ENCODE data around the gene PRPS1L1. TPM values are rescaled to one million over a fixed set of nuclear protein-coding genes. Genes with fewer than 3 reads are reported as not detected.

PRPS1L1 gene
- not detected for total RNA-seq (ENCODE audit: unreplicated experiment)
- long read RNA-seq: 0 reads

GRCh38 chr7:18027628-18028027 lies at the start of gene PRPS1L1:
Gene PRPS1L1 (minus strand): TSS chr7:18027846.
- Mint-ChIP-seq H3K9me3 (ENCODE audit: unreplicated experiment) (no peaks in the 10 kb centered on the region), H3K36me3 (ENCODE audit: unreplicated experiment) (no peaks in the 10 kb centered on the region), H3K27me3 (ENCODE audit: unreplicated experiment) (no peaks in the 10 kb centered on the region), H3K4me3 (ENCODE audit: unreplicated experiment) (no peak within 1 kb of the TSS), H3K27ac (ENCODE audit: unreplicated experiment) (no peak within 1 kb of the TSS), H3K4me1 (ENCODE audit: low read depth, unreplicated experiment) (no peaks in the 10 kb centered on the region)
- TF ChIP-seq CTCF (IDR thresholded peaks at IDR 0.05; ENCODE audit: partially characterized antibody, unreplicated experiment): no peak
- no peak for DNase-seq

- peaks cover 1% of the 10 kb centered on the region for H3K36me3 Mint-ChIP-seq (ENCODE audit: unreplicated experiment)
- peaks cover under 1% of the 10 kb centered on the region for H3K9me3 Mint-ChIP-seq (ENCODE audit: unreplicated experiment)
- no peak for DNase-seq
- H3K27me3 Mint-ChIP-seq (ENCODE audit: unreplicated experiment): no peaks in the 10 kb centered on the region
- H3K27ac Mint-ChIP-seq (ENCODE audit: unreplicated experiment): no peak overlapping the region
- no peak for TF ChIP-seq CTCF (IDR thresholded peaks at IDR 0.05; ENCODE audit: partially characterized antibody, unreplicated experiment)
- no peak overlapping the region for H3K4me3 Mint-ChIP-seq (ENCODE audit: unreplicated experiment)
- no peaks in the 10 kb centered on the region for H3K4me1 Mint-ChIP-seq (ENCODE audit: low read depth, unreplicated experiment)
Measured at GRCh38 chr7:18076461-18076860, 48.8 kb upstream of the PRPS1L1 start.

GRCh38 chr7:18068745-18069144 lies 41.1 kb upstream of the PRPS1L1 start:
- no peaks in the 10 kb centered on the region for H3K36me3 Mint-ChIP-seq (ENCODE audit: unreplicated experiment)
- no peaks in the 10 kb centered on the region for H3K9me3 Mint-ChIP-seq (ENCODE audit: unreplicated experiment)
- H3K4me1 Mint-ChIP-seq (ENCODE audit: low read depth, unreplicated experiment): no peaks in the 10 kb centered on the region
- DNase-seq: no peak
- H3K4me3 Mint-ChIP-seq (ENCODE audit: unreplicated experiment): no peak overlapping the region
- H3K27me3 Mint-ChIP-seq (ENCODE audit: unreplicated experiment): no peaks in the 10 kb centered on the region
- TF ChIP-seq CTCF (IDR thresholded peaks at IDR 0.05; ENCODE audit: partially characterized antibody, unreplicated experiment): no peak
- no peak overlapping the region for H3K27ac Mint-ChIP-seq (ENCODE audit: unreplicated experiment)

- peak; percentile 71 for TF ChIP-seq CTCF (IDR thresholded peaks at IDR 0.05; ENCODE audit: partially characterized antibody, unreplicated experiment)
- peak; percentile 64 for DNase-seq
Measured at GRCh38 chr7:18064242-18064838, 36.7 kb upstream of the PRPS1L1 start.

GRCh38 chr7:18063149-18063901 lies 35.7 kb upstream of the PRPS1L1 start:
- Mint-ChIP-seq H3K4me1 (ENCODE audit: low read depth, unreplicated experiment) (no peaks in the 10 kb centered on the region), H3K27me3 (ENCODE audit: unreplicated experiment) (no peaks in the 10 kb centered on the region), H3K27ac (ENCODE audit: unreplicated experiment) (no peak overlapping the region), H3K9me3 (ENCODE audit: unreplicated experiment) (no peaks in the 10 kb centered on the region), H3K4me3 (ENCODE audit: unreplicated experiment) (no peak overlapping the region), H3K36me3 (ENCODE audit: unreplicated experiment) (no peaks in the 10 kb centered on the region)
- TF ChIP-seq CTCF (IDR thresholded peaks at IDR 0.05; ENCODE audit: partially characterized antibody, unreplicated experiment): no peak
- no peak for DNase-seq

More at GRCh38 chr7:18064242-18064838, 36.7 kb upstream of the PRPS1L1 start:
- H3K4me1 Mint-ChIP-seq (ENCODE audit: low read depth, unreplicated experiment): no peaks in the 10 kb centered on the region
- no peaks in the 10 kb centered on the region for H3K36me3 Mint-ChIP-seq (ENCODE audit: unreplicated experiment)
- no peak overlapping the region for H3K4me3 Mint-ChIP-seq (ENCODE audit: unreplicated experiment)
- H3K27ac Mint-ChIP-seq (ENCODE audit: unreplicated experiment): no peak overlapping the region
- no peaks in the 10 kb centered on the region for H3K9me3 Mint-ChIP-seq (ENCODE audit: unreplicated experiment)
- no peaks in the 10 kb centered on the region for H3K27me3 Mint-ChIP-seq (ENCODE audit: unreplicated experiment)

Data from glutamatergic neuron (in vitro differentiated cells).